GM19043 (cell line): Measurements from ENCODE around the gene SWI5.

Source experiments
- ATAC-seq: cut with Tn5 transposase; IDR thresholded peaks from one replicate; pipeline ENCODE4 v1.9.1; 2021; ENCODE audit warnings: low read depth; ENCODE audit not compliant: unreplicated experiment

The SWI5 gene

GRCh38 chr9:128250839-128251731 lies 25.0 kb upstream of the SWI5 start:
- no peak for ATAC-seq

- ATAC-seq: no peak
These were observed 24.4 kb upstream of the SWI5 start for GRCh38 chr9:128251732-128252100.

- no peak for ATAC-seq
These were observed 23.5 kb upstream of the SWI5 start for GRCh38 chr9:128252317-128253139.

GRCh38 chr9:128253140-128253990 lies 22.7 kb upstream of the SWI5 start:
- no peak for ATAC-seq

- ATAC-seq: no peak
These were observed 22.1 kb upstream of the SWI5 start for GRCh38 chr9:128253991-128254346.

GRCh38 chr9:128254362-128254761 lies 21.7 kb upstream of the SWI5 start:
- ATAC-seq: no peak

GRCh38 chr9:128254855-128255759 lies 21.0 kb upstream of the SWI5 start:
- ATAC-seq: no peak

GRCh38 chr9:128257086-128257825 lies 18.8 kb upstream of the SWI5 start:
- ATAC-seq: no peak

- ATAC-seq: no peak
These were observed 18.2 kb upstream of the SWI5 start for GRCh38 chr9:128257907-128258306.

GRCh38 chr9:128258326-128258725 lies 17.8 kb upstream of the SWI5 start:
- no peak for ATAC-seq

GRCh38 chr9:128259156-128259555 lies 16.9 kb upstream of the SWI5 start:
- ATAC-seq: no peak

- ATAC-seq: no peak
These were observed 15.7 kb upstream of the SWI5 start for GRCh38 chr9:128260340-128260739.

- no peak for ATAC-seq
These were observed 13.4 kb upstream of the SWI5 start for GRCh38 chr9:128262687-128263086.

- ATAC-seq: no peak
These were observed 10.7 kb upstream of the SWI5 start for GRCh38 chr9:128265348-128265847.

GRCh38 chr9:128266868-128267590 lies 9.0 kb upstream of the SWI5 start:
- no peak for ATAC-seq

GRCh38 chr9:128271112-128271511 lies 5.0 kb upstream of the SWI5 start:
- ATAC-seq: no peak

GRCh38 chr9:128271512-128271911 lies 4.6 kb upstream of the SWI5 start:
- ATAC-seq: no peak

GRCh38 chr9:128274245-128274644 lies 1.8 kb upstream of the SWI5 start:
- ATAC-seq: no peak
